Suprapubic skin (tissue), 3 donors: ENCODE data around the gene CACNA1S.

Source experiments
- POLR2A ChIP-seq, 2 donors: fragments of 450-650 bp; IDR thresholded peaks; one replicate each; pipeline ENCODE4 v1.6.1; 2017; ENCODE audit warnings: antibody characterized with exemption in 2 of 2, mild to moderate bottlenecking in 2 of 2, moderate library complexity in 2 of 2
- TF ChIP-seq, protein P1 (sequence below), 2 donors: fragments of 200-600 bp in 1 of 2; fragments of 450-650 bp in 1 of 2; sonication (generic) in 1 of 2; IDR thresholded peaks; one replicate each; pipeline ENCODE4 v1.5.1; 2016 to 2019; ENCODE audit warnings: antibody characterized with exemption in 2 of 2, mild to moderate bottlenecking in 1 of 2, moderate library complexity in 1 of 2

- TF ChIP-seq, protein P1, sequence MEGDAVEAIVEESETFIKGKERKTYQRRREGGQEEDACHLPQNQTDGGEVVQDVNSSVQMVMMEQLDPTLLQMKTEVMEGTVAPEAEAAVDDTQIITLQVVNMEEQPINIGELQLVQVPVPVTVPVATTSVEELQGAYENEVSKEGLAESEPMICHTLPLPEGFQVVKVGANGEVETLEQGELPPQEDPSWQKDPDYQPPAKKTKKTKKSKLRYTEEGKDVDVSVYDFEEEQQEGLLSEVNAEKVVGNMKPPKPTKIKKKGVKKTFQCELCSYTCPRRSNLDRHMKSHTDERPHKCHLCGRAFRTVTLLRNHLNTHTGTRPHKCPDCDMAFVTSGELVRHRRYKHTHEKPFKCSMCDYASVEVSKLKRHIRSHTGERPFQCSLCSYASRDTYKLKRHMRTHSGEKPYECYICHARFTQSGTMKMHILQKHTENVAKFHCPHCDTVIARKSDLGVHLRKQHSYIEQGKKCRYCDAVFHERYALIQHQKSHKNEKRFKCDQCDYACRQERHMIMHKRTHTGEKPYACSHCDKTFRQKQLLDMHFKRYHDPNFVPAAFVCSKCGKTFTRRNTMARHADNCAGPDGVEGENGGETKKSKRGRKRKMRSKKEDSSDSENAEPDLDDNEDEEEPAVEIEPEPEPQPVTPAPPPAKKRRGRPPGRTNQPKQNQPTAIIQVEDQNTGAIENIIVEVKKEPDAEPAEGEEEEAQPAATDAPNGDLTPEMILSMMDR (IDR thresholded peaks at IDR 0.05): no peak
- no peak for TF ChIP-seq POLR2A (IDR thresholded peaks at IDR 0.05)
Observed at GRCh38 chr1:201123866-201124265, 11.6 kb upstream of the CACNA1S start.
